GM11168 (cell line): ENCODE results near the gene PGAP3.

Experiments used
- in situ Hi-C: fragments of 300-500 bp; cut with MboI; formaldehyde crosslinking; loops from one replicate; pipeline ENCODE4 v1.12.0; 2022; ENCODE audit warnings: low sequenced_read_pairs; ENCODE audit not compliant: unreplicated experiment

The PGAP3 gene

GRCh38 chr17:39662551-39663339 lies 25.1 kb downstream of the PGAP3 start:
- in situ Hi-C loops: no loop called here

GRCh38 chr17:39661744-39662541 lies 25.9 kb downstream of the PGAP3 start:
- in situ Hi-C loops: no loop called here

- in situ Hi-C loops: no loop called here
Observed at GRCh38 chr17:39660397-39661385, 27.2 kb downstream of the PGAP3 start.

GRCh38 chr17:39660011-39660360 lies 27.9 kb downstream of the PGAP3 start:
- in situ Hi-C loops: no loop called here

- in situ Hi-C loops: no loop called here
Observed at GRCh38 chr17:39659279-39660010, 28.4 kb downstream of the PGAP3 start.

GRCh38 chr17:39658760-39659159 lies 29.1 kb downstream of the PGAP3 start:
- in situ Hi-C loops: no loop called here

GRCh38 chr17:39658346-39658745 lies 29.5 kb downstream of the PGAP3 start:
- in situ Hi-C loops: no loop called here

GRCh38 chr17:39655105-39655504 lies 32.8 kb downstream of the PGAP3 start:
- in situ Hi-C loops: no loop called here

GRCh38 chr17:39653662-39654331 lies 34.1 kb downstream of the PGAP3 start:
- in situ Hi-C loops: no loop called here

- in situ Hi-C loops: no loop called here
Observed at GRCh38 chr17:39653316-39653661, 34.6 kb downstream of the PGAP3 start.

GRCh38 chr17:39652587-39653315 lies 35.1 kb downstream of the PGAP3 start:
- in situ Hi-C loops: no loop called here

- in situ Hi-C loops: no loop called here
Observed at GRCh38 chr17:39651923-39652586, 35.8 kb downstream of the PGAP3 start.

- in situ Hi-C loops: no loop called here
Observed at GRCh38 chr17:39650121-39650579, 37.7 kb downstream of the PGAP3 start.

- in situ Hi-C loops: no loop called here
Observed at GRCh38 chr17:39648616-39649366, 39.1 kb downstream of the PGAP3 start.

- in situ Hi-C loops: no loop called here
Observed at GRCh38 chr17:39647256-39647655, 40.6 kb downstream of the PGAP3 start.

GRCh38 chr17:39643271-39643670 lies 44.6 kb downstream of the PGAP3 start:
- in situ Hi-C loops: no loop called here

GRCh38 chr17:39642291-39643074 lies 45.4 kb downstream of the PGAP3 start:
- in situ Hi-C loops: no loop called here
